IPS-20b (cell line): ENCODE data around the gene COX15.

Source experiments
- H3K27ac ChIP-seq: one replicate; pipeline ENCODE4 v1.5.1; 2013; ENCODE audit warnings: low read length
- H3K27me3 ChIP-seq: 2 replicates; pipeline ENCODE4 v1.6.1; 2013; ENCODE audit warnings: mild to moderate bottlenecking, low read length, inconsistent platforms; ENCODE audit not compliant: insufficient read depth
- H3K36me3 ChIP-seq: 2 replicates; pipeline ENCODE4 v1.6.1; 2013; ENCODE audit warnings: low read depth, mild to moderate bottlenecking, inconsistent platforms, low read length, moderate library complexity; ENCODE audit not compliant: insufficient read depth
- H3K4me1 ChIP-seq: 2 replicates; pipeline ENCODE4 v1.6.1; 2013; ENCODE audit warnings: mild to moderate bottlenecking, control low read depth, inconsistent platforms, low read length, moderate library complexity; ENCODE audit not compliant: insufficient read depth
- H3K4me3 ChIP-seq: 2 replicates; pipeline ENCODE4 v1.5.1; 2013; ENCODE audit warnings: mild to moderate bottlenecking, low read length, inconsistent platforms
- H3K9ac ChIP-seq: 2 replicates; pipeline ENCODE4 v1.6.1; 2013; ENCODE audit warnings: low read depth, mild to moderate bottlenecking, inconsistent platforms, low read length, moderate library complexity
- H3K9me3 ChIP-seq: 2 replicates; pipeline ENCODE4 v1.6.1; 2013; ENCODE audit warnings: mild to moderate bottlenecking, low read depth, low read length, inconsistent platforms; ENCODE audit not compliant: insufficient read depth

COX15 gene

GRCh38 chr10:99695761-99696160 is 36.2 kb downstream of the COX15 start:
- Histone ChIP-seq H3K9me3 (no peaks in the 10 kb centered on the region), H3K27me3 (no peaks in the 10 kb centered on the region), H3K9ac (no peak overlapping the region), H3K4me3 (no peak overlapping the region), H3K36me3 (peaks cover 70% of the 10 kb centered on the region), H3K4me1 (no peaks in the 10 kb centered on the region), H3K27ac (no peak overlapping the region)

GRCh38 chr10:99693933-99694583 is 37.9 kb downstream of the COX15 start:
- Histone ChIP-seq H3K9ac (no peak overlapping the region), H3K9me3 (no peaks in the 10 kb centered on the region), H3K4me1 (no peaks in the 10 kb centered on the region), H3K27ac (no peak overlapping the region), H3K4me3 (no peak overlapping the region), H3K36me3 (peaks cover 66% of the 10 kb centered on the region), H3K27me3 (no peaks in the 10 kb centered on the region)

GRCh38 chr10:99689461-99689860 is 42.5 kb downstream of the COX15 start:
- Histone ChIP-seq H3K27ac (no peak overlapping the region), H3K4me1 (no peaks in the 10 kb centered on the region), H3K9ac (no peak overlapping the region), H3K9me3 (no peaks in the 10 kb centered on the region), H3K27me3 (no peaks in the 10 kb centered on the region), H3K4me3 (no peak overlapping the region), H3K36me3 (peaks cover 32% of the 10 kb centered on the region)

- Histone ChIP-seq H3K9me3 (no peaks in the 10 kb centered on the region), H3K9ac (no peak overlapping the region), H3K27me3 (no peaks in the 10 kb centered on the region), H3K27ac (no peak overlapping the region), H3K4me1 (no peaks in the 10 kb centered on the region), H3K4me3 (no peak overlapping the region), H3K36me3 (peaks cover 15% of the 10 kb centered on the region; the same call in 1 of the 2 replicates)
These were observed 46.3 kb downstream of the COX15 start for GRCh38 chr10:99685597-99685967.

- Histone ChIP-seq H3K27me3 (no peaks in the 10 kb centered on the region), H3K4me1 (no peaks in the 10 kb centered on the region), H3K9ac (no peak overlapping the region), H3K4me3 (no peak overlapping the region), H3K36me3 (peaks cover 22% of the 10 kb centered on the region; the same call in 1 of the 2 replicates), H3K27ac (no peak overlapping the region), H3K9me3 (no peaks in the 10 kb centered on the region)
These were observed 49.2 kb downstream of the COX15 start for GRCh38 chr10:99682752-99683151.
